OCI-LY3 (cell line): ENCODE data around the gene DAGLB.

Experiments
- H2AFZ ChIP-seq: fragments of 200-600, 300-600 bp; shearing (Covaris generic); 2 replicates; pipeline ENCODE4 v1.6.0; 2014; ENCODE audit warnings: antibody characterized with exemption, low read depth, low read length
- H3K27ac ChIP-seq: fragments of 200-600, 300-600 bp; sonication (generic); 2 replicates; pipeline ENCODE4 v1.5.1; 2014; ENCODE audit warnings: mild to moderate bottlenecking, low read length, moderate library complexity, mixed read lengths
- H3K27me3 ChIP-seq: fragments of 200-600, 300-600 bp; sonication (generic); 2 replicates; pipeline ENCODE4 v1.6.1; 2014; ENCODE audit warnings: low read depth, low read length, mixed read lengths
- H3K36me3 ChIP-seq: fragments of 200-600, 300-600 bp; sonication (generic); replicated peaks from 2 replicates; pipeline ENCODE3; 2014; ENCODE audit warnings: low read depth, low read length, mixed read lengths
- H3K4me1 ChIP-seq: fragments of 300-600, 200-600 bp; sonication (generic); 2 replicates; pipeline ENCODE4 v1.6.1; 2014; ENCODE audit warnings: low read length, mixed read lengths
- H3K4me2 ChIP-seq: fragments of 200-600, 300-600 bp; sonication (generic); 2 replicates; pipeline ENCODE4 v1.6.1; 2014; ENCODE audit warnings: low read length, mixed read lengths
- H3K4me3 ChIP-seq: fragments of 300-600, 200-600 bp; sonication (generic); 2 replicates; pipeline ENCODE4 v1.5.1; 2014; ENCODE audit warnings: antibody characterized with exemption, mild to moderate bottlenecking, low read length, moderate library complexity
- H3K79me2 ChIP-seq: fragments of 300-600, 200-600 bp; shearing (Covaris generic); 2 replicates; pipeline ENCODE4 v1.6.1; 2014; ENCODE audit warnings: mild to moderate bottlenecking, low read length, mixed read lengths
- H3K9ac ChIP-seq: fragments of 300-600, 200-600 bp; shearing (Covaris generic); 2 replicates; pipeline ENCODE4 v1.6.0; 2014; ENCODE audit warnings: mild to moderate bottlenecking, low read length, moderate library complexity
- H3K9me3 ChIP-seq: fragments of 200-600, 300-600 bp; shearing (Covaris generic); 2 replicates; pipeline ENCODE4 v1.6.1; 2014; ENCODE audit warnings: low read length, mixed read lengths; ENCODE audit not compliant: insufficient read depth
- H4K20me1 ChIP-seq: fragments of 200-600, 300-600 bp; sonication (generic); 2 replicates; pipeline ENCODE4 v1.6.1; 2016; ENCODE audit warnings: low read length, mixed read lengths; ENCODE audit not compliant: insufficient read depth
- CTCF ChIP-seq: fragments of 200-600, 300-600 bp; sonication (generic); IDR thresholded peaks from 2 replicates; pipeline ENCODE4 v1.5.1; 2014; ENCODE audit warnings: antibody characterized with exemption, low read length, low read depth
- EZH2phosphoT487 ChIP-seq: fragments of 200-600 bp; shearing (Covaris generic); IDR thresholded peaks from 2 replicates; pipeline ENCODE4 v1.6.1; 2018; ENCODE audit warnings: antibody characterized with exemption, mixed run types, low read depth

Gene DAGLB

GRCh38 chr7:6386779-6387178 is 61.0 kb downstream of the DAGLB start:
- Histone ChIP-seq H3K9me3 (no peaks in the 10 kb centered on the region), H3K4me3 (no peak overlapping the region), H3K36me3 (peaks cover 12% of the 10 kb centered on the region), H3K27me3 (no peaks in the 10 kb centered on the region), H3K27ac (no peak overlapping the region), H2AFZ (no peak overlapping the region), H4K20me1 (peaks cover 39% of the 10 kb centered on the region), H3K79me2 (peaks cover 89% of the 10 kb centered on the region), H3K9ac (no peak overlapping the region), H3K4me2 (no peak overlapping the region), H3K4me1 (peaks cover 18% of the 10 kb centered on the region)
- TF ChIP-seq CTCF = no peak
- no peak for TF ChIP-seq EZH2phosphoT487

- TF ChIP-seq EZH2phosphoT487 = no peak
- no peak for TF ChIP-seq CTCF
- no peaks in the 10 kb centered on the region for H3K9me3 ChIP-seq
- H2AFZ ChIP-seq = no peak overlapping the region
- no peaks in the 10 kb centered on the region for H3K27me3 ChIP-seq
- no peak overlapping the region for H3K9ac ChIP-seq
- H3K36me3 ChIP-seq = peaks cover 15% of the 10 kb centered on the region
- H3K4me2 ChIP-seq = no peak overlapping the region
- H3K27ac ChIP-seq = 0 out of 2 replicates have a peak overlapping the region, but pooled peaks have one; percentile 42
- peaks cover 89% of the 10 kb centered on the region for H3K79me2 ChIP-seq
- H3K4me1 ChIP-seq = peaks cover 18% of the 10 kb centered on the region
- H3K4me3 ChIP-seq = no peak overlapping the region
- peaks cover 45% of the 10 kb centered on the region for H4K20me1 ChIP-seq
Observed at GRCh38 chr7:6385909-6386560, 61.7 kb downstream of the DAGLB start.

GRCh38 chr7:6385110-6385781 is 62.5 kb downstream of the DAGLB start:
- Histone ChIP-seq H2AFZ (no peak overlapping the region), H3K4me3 (no peak overlapping the region), H3K27ac (peak overlapping the region; percentile 42), H4K20me1 (peaks cover 53% of the 10 kb centered on the region), H3K27me3 (no peaks in the 10 kb centered on the region), H3K9me3 (no peaks in the 10 kb centered on the region), H3K4me1 (peaks cover 18% of the 10 kb centered on the region), H3K4me2 (peak overlapping the region; percentile 25), H3K36me3 (peaks cover 15% of the 10 kb centered on the region), H3K9ac (no peak overlapping the region), H3K79me2 (peaks cover 92% of the 10 kb centered on the region)
- TF ChIP-seq CTCF = no peak
- TF ChIP-seq EZH2phosphoT487 = no peak

- Histone ChIP-seq H3K4me2 (no peak overlapping the region), H4K20me1 (peaks cover 59% of the 10 kb centered on the region), H3K79me2 (peaks cover 94% of the 10 kb centered on the region), H3K36me3 (peaks cover 15% of the 10 kb centered on the region), H3K4me1 (peaks cover 24% of the 10 kb centered on the region), H3K9me3 (no peaks in the 10 kb centered on the region), H2AFZ (no peak overlapping the region), H3K4me3 (no peak overlapping the region), H3K27me3 (no peaks in the 10 kb centered on the region), H3K27ac (no peak overlapping the region), H3K9ac (no peak overlapping the region)
- TF ChIP-seq EZH2phosphoT487 = no peak
- no peak for TF ChIP-seq CTCF
Observed at GRCh38 chr7:6384327-6384726, 63.4 kb downstream of the DAGLB start.
